ENCODE results near the gene RTP4.

The RTP4 gene

GRCh38 chr3:187377842-187378241 lies 9.7 kb downstream of the RTP4 start:
- no peak for TF ChIP-seq POLR2AphosphoS5 (IDR thresholded peaks at IDR 0.05; ENCODE audit: low read depth, low read length)
- TF ChIP-seq SIN3A (IDR thresholded peaks at IDR 0.05; ENCODE audit: borderline replicate concordance, insufficient read depth, low read length): no peak
- TF ChIP-seq TAF1 (IDR thresholded peaks at IDR 0.05; ENCODE audit: borderline replicate concordance, insufficient read depth, low read length): no peak
- TF ChIP-seq FOXP2 (optimal IDR thresholded peaks at IDR 0.05; ENCODE audit: borderline replicate concordance, extremely low read depth, extremely low read length, insufficient read depth): no peak
- TF ChIP-seq, protein P1, sequence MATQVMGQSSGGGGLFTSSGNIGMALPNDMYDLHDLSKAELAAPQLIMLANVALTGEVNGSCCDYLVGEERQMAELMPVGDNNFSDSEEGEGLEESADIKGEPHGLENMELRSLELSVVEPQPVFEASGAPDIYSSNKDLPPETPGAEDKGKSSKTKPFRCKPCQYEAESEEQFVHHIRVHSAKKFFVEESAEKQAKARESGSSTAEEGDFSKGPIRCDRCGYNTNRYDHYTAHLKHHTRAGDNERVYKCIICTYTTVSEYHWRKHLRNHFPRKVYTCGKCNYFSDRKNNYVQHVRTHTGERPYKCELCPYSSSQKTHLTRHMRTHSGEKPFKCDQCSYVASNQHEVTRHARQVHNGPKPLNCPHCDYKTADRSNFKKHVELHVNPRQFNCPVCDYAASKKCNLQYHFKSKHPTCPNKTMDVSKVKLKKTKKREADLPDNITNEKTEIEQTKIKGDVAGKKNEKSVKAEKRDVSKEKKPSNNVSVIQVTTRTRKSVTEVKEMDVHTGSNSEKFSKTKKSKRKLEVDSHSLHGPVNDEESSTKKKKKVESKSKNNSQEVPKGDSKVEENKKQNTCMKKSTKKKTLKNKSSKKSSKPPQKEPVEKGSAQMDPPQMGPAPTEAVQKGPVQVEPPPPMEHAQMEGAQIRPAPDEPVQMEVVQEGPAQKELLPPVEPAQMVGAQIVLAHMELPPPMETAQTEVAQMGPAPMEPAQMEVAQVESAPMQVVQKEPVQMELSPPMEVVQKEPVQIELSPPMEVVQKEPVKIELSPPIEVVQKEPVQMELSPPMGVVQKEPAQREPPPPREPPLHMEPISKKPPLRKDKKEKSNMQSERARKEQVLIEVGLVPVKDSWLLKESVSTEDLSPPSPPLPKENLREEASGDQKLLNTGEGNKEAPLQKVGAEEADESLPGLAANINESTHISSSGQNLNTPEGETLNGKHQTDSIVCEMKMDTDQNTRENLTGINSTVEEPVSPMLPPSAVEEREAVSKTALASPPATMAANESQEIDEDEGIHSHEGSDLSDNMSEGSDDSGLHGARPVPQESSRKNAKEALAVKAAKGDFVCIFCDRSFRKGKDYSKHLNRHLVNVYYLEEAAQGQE (IDR thresholded peaks at IDR 0.05; ENCODE audit: insufficient read depth in 1 of 2, low read depth in 2 of 2, low read length in 2 of 2): no peak

- TF ChIP-seq POLR2AphosphoS5 (IDR thresholded peaks at IDR 0.05; ENCODE audit: low read depth, low read length) (no peak), SIN3A (IDR thresholded peaks at IDR 0.05; ENCODE audit: borderline replicate concordance, insufficient read depth, low read length) (no peak), TAF1 (IDR thresholded peaks at IDR 0.05; ENCODE audit: borderline replicate concordance, insufficient read depth, low read length) (no peak), FOXP2 (optimal IDR thresholded peaks at IDR 0.05; ENCODE audit: borderline replicate concordance, extremely low read depth, extremely low read length, insufficient read depth) (no peak)
- TF ChIP-seq, protein P1 (IDR thresholded peaks at IDR 0.05; ENCODE audit: insufficient read depth in 1 of 2, low read depth in 2 of 2, low read length in 2 of 2): no peak
Measured at GRCh38 chr3:187382609-187383151, 14.5 kb downstream of the RTP4 start.

- TF ChIP-seq FOXP2 (optimal IDR thresholded peaks at IDR 0.05; ENCODE audit: borderline replicate concordance, extremely low read depth, extremely low read length, insufficient read depth) (no peak), POLR2AphosphoS5 (IDR thresholded peaks at IDR 0.05; ENCODE audit: low read depth, low read length) (no peak), SIN3A (IDR thresholded peaks at IDR 0.05; ENCODE audit: borderline replicate concordance, insufficient read depth, low read length) (no peak), TAF1 (IDR thresholded peaks at IDR 0.05; ENCODE audit: borderline replicate concordance, insufficient read depth, low read length) (no peak)
- TF ChIP-seq, protein P1 (IDR thresholded peaks at IDR 0.05; ENCODE audit: insufficient read depth in 1 of 2, low read depth in 2 of 2, low read length in 2 of 2): no peak
Measured at GRCh38 chr3:187383246-187383645, 15.1 kb downstream of the RTP4 start.

DNA sequence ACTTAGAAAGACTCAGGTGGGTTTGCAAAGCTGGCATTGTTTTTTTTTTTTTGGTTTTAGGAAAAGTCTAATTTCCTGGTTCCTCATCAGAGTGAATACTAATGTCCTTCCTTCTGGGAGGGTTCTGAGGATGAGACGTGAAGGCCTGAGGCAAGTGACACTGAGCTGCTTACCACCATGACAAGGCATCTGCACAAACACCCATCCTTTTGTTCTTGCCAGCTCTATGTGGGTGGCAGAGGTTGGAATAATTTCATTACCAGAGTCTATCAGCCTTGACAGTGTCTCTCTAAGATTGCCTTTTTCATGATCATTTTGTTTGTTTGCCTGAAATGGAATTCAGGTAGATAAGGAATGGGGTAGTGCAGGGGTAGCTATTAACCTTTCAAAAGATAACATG lies 17.1 kb downstream of the RTP4 start:
- TF ChIP-seq TAF1 (IDR thresholded peaks at IDR 0.05; ENCODE audit: borderline replicate concordance, insufficient read depth, low read length): no peak
- TF ChIP-seq POLR2AphosphoS5 (IDR thresholded peaks at IDR 0.05; ENCODE audit: low read depth, low read length): no peak
- TF ChIP-seq, protein P1 (IDR thresholded peaks at IDR 0.05; ENCODE audit: insufficient read depth in 1 of 2, low read depth in 2 of 2, low read length in 2 of 2): no peak
- no peak for TF ChIP-seq FOXP2 (optimal IDR thresholded peaks at IDR 0.05; ENCODE audit: borderline replicate concordance, extremely low read depth, extremely low read length, insufficient read depth)
- TF ChIP-seq SIN3A (IDR thresholded peaks at IDR 0.05; ENCODE audit: borderline replicate concordance, insufficient read depth, low read length): no peak
